GM21717 (cell line): ENCODE results near the gene WDR82.
A peak's percentile ranks its signal among the peaks of the same experiment; 100 is the strongest.
"Not testable (repeated sequence)": the region's sequence is repeated elsewhere in the genome, so short reads cannot be mapped to it uniquely, and the experiment has no call there.

Experiments
- ATAC-seq: cut with Tn5 transposase; IDR thresholded peaks from one replicate; pipeline ENCODE4 v1.9.1; 2021; ENCODE audit warnings: mild to moderate bottlenecking, moderate library complexity; ENCODE audit not compliant: unreplicated experiment

Gene WDR82

GRCh38 chr3:52290596-52291507 is 12.4 kb upstream of the WDR82 start:
- ATAC-seq: no peak

DNA sequence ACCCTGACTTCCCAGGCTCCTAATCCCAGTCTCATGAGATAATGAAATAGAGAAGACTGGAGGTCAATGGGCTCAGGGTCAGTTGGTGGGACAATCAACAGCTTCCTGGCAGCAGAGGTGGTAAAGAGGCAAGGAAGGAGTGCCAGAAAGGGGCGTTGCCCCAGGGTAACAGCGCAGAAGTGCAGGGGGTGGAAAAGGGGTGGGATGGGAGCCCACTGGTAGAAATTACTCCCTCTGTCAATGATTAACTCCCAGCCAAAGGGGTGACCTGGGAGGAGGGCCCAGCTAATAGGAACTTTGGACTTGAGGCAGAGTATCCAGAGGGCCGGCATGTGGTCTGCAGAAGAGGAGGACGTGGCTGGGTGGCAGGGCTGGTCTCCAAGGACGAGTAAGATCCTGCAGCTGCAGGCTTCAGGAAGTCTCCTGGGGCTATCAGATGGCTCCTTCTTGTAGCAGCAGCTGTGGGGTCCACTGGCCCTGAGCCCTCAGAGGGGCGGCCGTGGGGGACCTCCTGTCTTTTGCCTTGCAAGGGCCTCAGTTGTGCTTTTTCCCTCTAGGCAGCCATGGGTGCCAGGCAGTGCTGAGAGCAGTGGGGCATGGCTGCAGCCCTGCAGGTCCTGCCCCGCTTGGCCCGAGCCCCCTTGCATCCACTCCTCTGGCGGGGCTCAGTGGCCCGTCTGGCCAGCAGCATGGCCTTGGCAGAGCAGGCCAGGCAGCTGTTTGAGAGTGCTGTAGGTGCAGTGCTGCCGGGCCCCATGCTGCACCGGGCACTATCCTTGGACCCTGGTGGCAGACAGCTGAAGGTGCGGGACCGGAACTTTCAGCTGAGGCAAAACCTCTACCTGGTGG is 11.5 kb upstream of the WDR82 start:
- ATAC-seq: no peak

GRCh38 chr3:52289338-52289746 is 10.9 kb upstream of the WDR82 start:
- no peak for ATAC-seq

DNA sequence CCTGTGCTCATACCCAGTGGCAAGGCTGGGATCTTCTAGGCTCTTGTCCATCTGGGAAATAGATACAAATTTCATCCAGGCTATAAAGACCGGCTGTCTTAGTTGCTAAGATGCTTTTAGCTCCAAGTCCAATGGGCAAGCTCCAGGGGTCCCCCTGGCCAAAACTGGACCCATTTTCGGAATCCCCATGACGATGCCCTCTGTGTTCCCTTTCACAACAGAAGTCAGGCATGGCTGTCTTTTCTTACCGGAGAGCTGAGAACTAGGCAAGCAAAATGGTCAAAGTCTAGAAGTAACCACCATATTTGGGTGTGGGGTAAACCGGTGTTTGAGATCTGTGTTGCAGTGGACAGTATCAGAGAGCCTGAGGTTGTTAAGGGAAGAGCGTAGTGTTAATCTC is 10.2 kb upstream of the WDR82 start:
- no peak for ATAC-seq

GRCh38 chr3:52286777-52287110 is 8.3 kb upstream of the WDR82 start:
- no peak for ATAC-seq

DNA sequence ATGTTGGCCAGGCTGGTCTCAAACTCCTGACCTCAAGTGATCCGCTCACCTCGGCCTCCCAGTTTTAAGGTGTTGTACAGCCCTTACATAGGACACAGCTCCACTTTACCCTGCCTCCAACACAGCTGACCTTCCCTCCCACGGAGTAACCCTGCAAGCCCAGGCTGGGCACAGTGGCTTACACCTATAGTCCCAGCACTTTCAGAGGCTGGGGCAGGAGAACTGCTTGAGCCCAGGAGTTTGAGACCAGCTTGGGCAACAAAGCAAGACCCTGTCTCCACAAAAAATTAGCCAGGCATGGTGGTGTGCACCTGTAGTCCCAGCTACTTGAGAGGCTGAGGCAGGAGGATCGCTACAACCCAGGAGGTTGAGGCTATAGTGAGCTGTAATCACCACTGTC is 5.6 kb upstream of the WDR82 start:
- ATAC-seq: not testable (repeated sequence)

- no peak for ATAC-seq
Measured at GRCh38 chr3:52283306-52283705, 4.9 kb upstream of the WDR82 start.

- ATAC-seq: no peak
Measured at GRCh38 chr3:52281981-52282801, 3.7 kb upstream of the WDR82 start.

- no peak for ATAC-seq
Measured at GRCh38 chr3:52280050-52280461, 1.6 kb upstream of the WDR82 start.

- no peak for ATAC-seq
Measured at GRCh38 chr3:52279596-52279995, 1.1 kb upstream of the WDR82 start.

- ATAC-seq: peak; percentile 46
Measured at GRCh38 chr3:52277972-52278509, 408 bp downstream of the WDR82 start.

- peak; percentile 22 for ATAC-seq
Measured at GRCh38 chr3:52277071-52277964, 1.1 kb downstream of the WDR82 start.

- not testable (repeated sequence) for ATAC-seq
Measured at GRCh38 chr3:52274781-52275180, 3.7 kb downstream of the WDR82 start.

DNA sequence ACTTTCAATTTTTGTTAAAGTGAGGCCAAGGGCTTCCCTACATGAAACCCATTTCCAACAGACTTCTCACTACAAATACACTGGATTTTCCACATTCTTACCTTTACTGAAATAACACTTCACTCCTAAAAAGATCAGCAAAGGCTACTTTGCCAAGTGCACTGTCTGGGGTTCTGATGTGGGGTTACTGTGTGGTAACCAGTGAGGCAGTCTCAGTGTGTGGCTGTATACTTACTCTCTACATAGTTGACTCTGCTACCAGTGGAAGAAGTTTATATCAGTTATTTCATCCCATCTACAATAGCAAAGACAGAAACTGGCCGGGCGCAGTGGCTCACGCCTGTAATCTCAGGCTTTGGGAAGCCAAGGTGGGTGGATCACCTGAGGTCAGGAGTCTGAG is 5.6 kb downstream of the WDR82 start:
- no peak for ATAC-seq

DNA sequence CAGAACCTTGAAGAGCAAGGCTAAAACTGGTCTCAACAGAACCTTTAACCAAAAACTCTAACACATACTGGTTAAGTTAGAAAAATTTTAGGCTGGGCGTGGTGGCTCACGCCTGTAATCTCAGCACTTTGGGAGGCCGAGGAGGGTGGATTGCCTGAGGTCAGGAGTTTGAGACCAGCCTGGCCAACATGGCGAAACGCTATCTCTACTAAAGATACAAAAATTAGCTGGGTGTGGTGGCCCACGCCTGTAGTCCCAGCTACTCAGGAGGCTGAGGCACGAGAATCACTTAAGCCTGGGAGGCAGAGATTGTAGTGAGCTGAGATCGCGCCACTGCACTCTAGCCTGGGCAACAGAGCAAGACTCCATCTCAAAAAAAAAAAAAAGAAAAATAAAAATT is 6.3 kb downstream of the WDR82 start:
- not testable (repeated sequence) for ATAC-seq

DNA sequence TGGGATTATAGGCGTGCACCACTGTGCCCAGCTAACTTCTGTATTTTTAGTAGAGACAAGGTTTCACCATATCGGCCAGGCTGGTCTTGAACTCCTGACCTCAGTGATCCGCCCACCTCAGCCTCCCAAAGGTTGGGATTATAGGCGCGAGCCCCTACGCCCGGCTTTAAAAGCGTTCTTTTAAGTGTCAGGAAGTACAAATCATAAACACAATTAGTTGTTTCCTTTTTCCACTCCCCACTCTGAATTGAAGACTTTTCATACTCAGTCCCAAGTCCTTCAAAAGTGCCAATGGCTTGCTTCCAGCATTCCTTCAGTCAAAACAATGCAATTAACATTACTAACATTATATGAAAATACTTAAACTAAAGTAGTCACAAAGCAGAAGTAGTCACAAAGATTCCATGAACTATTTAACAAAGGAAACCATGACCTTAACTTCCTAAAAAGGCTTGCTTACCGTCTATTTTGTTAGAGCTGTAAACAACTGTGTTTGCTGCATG is 8.1 kb downstream of the WDR82 start:
- no peak for ATAC-seq

GRCh38 chr3:52269776-52270175 is 8.7 kb downstream of the WDR82 start:
- ATAC-seq: no peak

DNA sequence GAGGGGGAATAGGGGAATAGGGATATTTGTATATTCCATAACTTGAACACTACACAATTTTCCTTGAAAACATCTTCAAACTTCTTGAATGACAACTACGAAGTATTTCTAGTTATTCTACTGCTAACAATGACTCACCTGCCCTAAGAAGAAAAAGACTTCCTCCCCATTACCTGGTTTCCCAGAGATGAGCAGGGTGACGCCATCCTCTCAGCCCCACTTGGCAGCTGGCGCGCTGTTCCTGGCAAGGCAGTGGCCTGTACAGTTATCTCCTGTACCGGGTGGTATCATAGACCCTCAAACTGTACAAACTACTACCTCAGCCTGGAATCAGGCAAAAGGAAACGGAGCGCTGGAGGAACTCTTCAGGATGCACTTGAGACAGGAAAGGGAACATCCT is 10.4 kb downstream of the WDR82 start:
- no peak for ATAC-seq

- no peak for ATAC-seq
Measured at GRCh38 chr3:52265387-52265786, 13.1 kb downstream of the WDR82 start.

- no peak for ATAC-seq
Measured at GRCh38 chr3:52262447-52262846, 16.0 kb downstream of the WDR82 start.
